Measurements from ENCODE around the gene SOX5.

SOX5 gene

GRCh38 chr12:23484238-23484637 lies 465.2 kb downstream of the SOX5 start:
- no peak for DNase-seq (ENCODE audit: low spot score)

DNA sequence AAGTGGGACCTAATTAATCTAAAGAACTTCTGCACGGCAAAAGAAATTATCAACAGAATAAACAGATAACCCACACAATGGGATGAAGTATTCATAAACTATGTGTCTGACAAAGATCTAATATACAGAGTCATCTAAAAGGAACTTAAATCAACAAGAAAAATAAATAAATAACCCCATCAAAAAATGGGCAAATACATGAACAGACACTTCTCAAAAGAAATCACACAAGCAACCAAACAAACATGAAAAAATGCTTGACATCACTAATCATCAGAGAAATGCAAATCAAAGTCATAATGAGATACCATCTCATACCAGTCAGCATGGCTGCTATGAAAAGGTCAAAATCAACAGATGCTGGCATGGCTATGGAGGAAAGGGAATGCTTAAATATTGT lies 466.9 kb downstream of the SOX5 start:
- DNase-seq (ENCODE audit: low spot score): no peak
